HepG2 (cell line): Measurements from ENCODE around the gene TFDP1.

Experiments used
- CTCF ChIP-seq: sonication (generic); formaldehyde crosslinking; IDR thresholded peaks from 2 replicates; pipeline ENCODE4 v1.5.0; 2020; ENCODE audit warnings: mild to moderate bottlenecking, missing genetic modification reagents, moderate library complexity
- FUBP1 ChIP-seq: sonication (generic); formaldehyde crosslinking; IDR thresholded peaks from 2 replicates; pipeline ENCODE4 v1.5.1; 2020; ENCODE audit warnings: missing genetic modification reagents, mild to moderate bottlenecking, borderline replicate concordance
- MED1 ChIP-seq: sonication (generic); formaldehyde crosslinking; IDR thresholded peaks from 2 replicates; pipeline ENCODE4 v1.4.0; 2020; ENCODE audit warnings: missing genetic modification reagents
- POLR2A ChIP-seq, 2 experiments: IDR thresholded peaks; 2 replicates each; pipeline ENCODE4 v1.6.1; 2011; ENCODE audit warnings: low read depth in 2 of 2, low read length in 2 of 2, mild to moderate bottlenecking in 1 of 2, moderate library complexity in 1 of 2; ENCODE audit not compliant: insufficient read depth in 1 of 2
- POLR2AphosphoS5 ChIP-seq: IDR thresholded peaks from 2 replicates; pipeline ENCODE4 v1.6.1; 2012; ENCODE audit warnings: low read depth, low read length
- SP4 ChIP-seq: sonication (generic); formaldehyde crosslinking; IDR thresholded peaks from 2 replicates; pipeline ENCODE4 v1.8.1; 2023; ENCODE audit warnings: mild to moderate bottlenecking, missing genetic modification reagents
- TAF1 ChIP-seq: sonication (generic); formaldehyde crosslinking; IDR thresholded peaks from 2 replicates; pipeline ENCODE4 v1.4.0; 2020; ENCODE audit warnings: missing genetic modification reagents
- ZBTB1 ChIP-seq: sonication (generic); formaldehyde crosslinking; IDR thresholded peaks from 2 replicates; pipeline ENCODE4 v1.4.0; 2020; ENCODE audit warnings: missing genetic modification reagents, borderline replicate concordance
- ZNF407 ChIP-seq: sonication (generic); formaldehyde crosslinking; IDR thresholded peaks from one replicate; pipeline ENCODE4 v1.5.1; 2020; ENCODE audit warnings: mild to moderate bottlenecking, missing genetic modification reagents; ENCODE audit errors: not compliant biosample characterization
- ZNF740 ChIP-seq: sonication (generic); formaldehyde crosslinking; IDR thresholded peaks from 2 replicates; pipeline ENCODE4 v1.4.0; 2020; ENCODE audit warnings: missing genetic modification reagents
- ZNF777 ChIP-seq: sonication (generic); formaldehyde crosslinking; IDR thresholded peaks from 2 replicates; pipeline ENCODE4 v1.4.0; 2020; ENCODE audit warnings: missing genetic modification reagents

GRCh38 chr13:113613789-113614379 lies 29.3 kb downstream of the TFDP1 start:
- TF ChIP-seq CTCF (CRISPR knock-in tag), result no peak
- TF ChIP-seq POLR2A (IDR thresholded peaks at IDR 0.05; ENCODE audit: insufficient read depth in 1 of 2, low read depth in 2 of 2, low read length in 2 of 2), result peak in 1 of 2 experiments; percentile 15; a peak in 1 of 4 replicates
- no peak for TF ChIP-seq ZNF777
- no peak for TF ChIP-seq MED1 (CRISPR knock-in tag)
- no peak for TF ChIP-seq POLR2AphosphoS5
- no peak for TF ChIP-seq ZNF740 (CRISPR knock-in tag)
- no peak for TF ChIP-seq ZNF407
- TF ChIP-seq ZBTB1, result no peak
- TF ChIP-seq TAF1 (CRISPR knock-in tag), result no peak
- TF ChIP-seq FUBP1 (CRISPR knock-in tag), result no peak
- no peak for TF ChIP-seq SP4 (CRISPR knock-in tag)
